OCI-LY7 (cell line): ENCODE results near the gene CLEC3A. TPM values are rescaled to one million over a fixed set of nuclear protein-coding genes. Genes with fewer than 3 reads are reported as not detected.

Experiments used
- BruUV-seq: library from RNA; stranded (reverse); fragments of 400-500 nt; replicated peaks from 2 replicates; lab custom pipeline; 2021; lab: Mats Ljungman, UMichigan
- CTCF ChIA-PET: fragments of 300-600 bp; sonication (Branson Sonifier 250); formaldehyde crosslinking; loops from one replicate; lab custom pipeline; 2022; ENCODE audit warnings: antibody characterized with exemption; ENCODE audit not compliant: unreplicated experiment; lab: Charles Lee
- POLR2A ChIA-PET: fragments of 300-600 bp; sonication (Branson Sonifier 250); formaldehyde crosslinking; loops from one replicate; lab custom pipeline; 2022; ENCODE audit warnings: antibody characterized with exemption; lab: Charles Lee
- DNase-seq: peaks from one replicate; pipeline ENCODE4 v3.0.0-alpha.2; 2015; ENCODE audit warnings: low spot score
- H2AFZ ChIP-seq: fragments of 200-600 bp; sonication (generic), shearing (Covaris generic); 2 replicates; pipeline ENCODE4 v1.6.1; 2014; ENCODE audit warnings: mild to moderate bottlenecking, antibody characterized with exemption, low read length, moderate library complexity
- H3K27ac ChIP-seq: fragments of 200-600 bp; sonication (generic); 2 replicates; pipeline ENCODE4 v1.5.1; 2014; ENCODE audit warnings: mixed run types, low read depth, mild to moderate bottlenecking, moderate library complexity, low read length, inconsistent platforms; ENCODE audit not compliant: poor library complexity, severe bottlenecking
- H3K36me3 ChIP-seq: fragments of 200-600 bp; sonication (generic); 2 replicates; pipeline ENCODE4 v1.6.1; 2014; ENCODE audit warnings: mild to moderate bottlenecking, antibody characterized with exemption, low read length, moderate library complexity, mixed read lengths; ENCODE audit not compliant: insufficient read depth
- H3K4me1 ChIP-seq: fragments of 200-600 bp; sonication (generic); 2 replicates; pipeline ENCODE4 v1.5.1; 2014; ENCODE audit warnings: mild to moderate bottlenecking, low read length; ENCODE audit not compliant: insufficient read depth, poor library complexity, severe bottlenecking
- H3K4me2 ChIP-seq: fragments of 200-600 bp; sonication (generic); 2 replicates; pipeline ENCODE4 v1.6.1; 2014; ENCODE audit warnings: mild to moderate bottlenecking, low read length
- H3K4me3 ChIP-seq: fragments of 200-600 bp; sonication (generic); 2 replicates; pipeline ENCODE4 v1.5.1; 2014; ENCODE audit warnings: mild to moderate bottlenecking, low read depth, low read length; ENCODE audit not compliant: poor library complexity, severe bottlenecking
- H3K79me2 ChIP-seq: fragments of 200-600 bp; sonication (generic); 2 replicates; pipeline ENCODE4 v1.6.1; 2016; ENCODE audit warnings: low read depth, mild to moderate bottlenecking, low read length, moderate library complexity, mixed read lengths; ENCODE audit not compliant: insufficient read depth
- H3K9me2 ChIP-seq: fragments of 200-600 bp; sonication (generic); 2 replicates; pipeline ENCODE4 v1.6.1; 2016; ENCODE audit warnings: mild to moderate bottlenecking, low read length, mixed read lengths; ENCODE audit not compliant: insufficient read depth
- H3K9me3 ChIP-seq: fragments of 200-600 bp; sonication (generic); 2 replicates; pipeline ENCODE4 v1.6.1; 2014; ENCODE audit warnings: mild to moderate bottlenecking, mixed run types, low read length, mixed read lengths
- H4K20me1 ChIP-seq: fragments of 200-600 bp; sonication (generic); 2 replicates; pipeline ENCODE4 v1.6.1; 2014; ENCODE audit warnings: mild to moderate bottlenecking, antibody characterized with exemption, low read length, moderate library complexity, mixed read lengths; ENCODE audit not compliant: insufficient read depth
- EZH2phosphoT487 ChIP-seq: fragments of 200-600 bp; sonication (generic); IDR thresholded peaks from 2 replicates; pipeline ENCODE4 v1.6.1; 2018; ENCODE audit warnings: low read depth, borderline replicate concordance, mild to moderate bottlenecking, mixed run types, antibody characterized with exemption, low read length, moderate library complexity, mixed read lengths
- intact Hi-C: fragments of 100-400 bp; cut with micrococcal nuclease; formaldehyde crosslinking; loops from one replicate; pipeline ENCODE4 v1.10.0; 2022; ENCODE audit not compliant: unreplicated experiment
- total RNA-seq, 2 experiments: library from RNA; depleted of rRNA in 1 of 2; stranded (reverse); fragments of >200 nt in 1 of 2; shearing (Covaris generic) in 1 of 2; gene quantifications; 2 replicates each; pipeline ENCODE4 v1.2.3, GENCODE V29; 2014 to 2022
- TF ChIP-seq, protein P1 (sequence below): fragments of 200-600 bp; sonication (generic); conservative IDR thresholded peaks from 2 replicates; pipeline ENCODE4 v1.5.1; 2014; ENCODE audit warnings: mild to moderate bottlenecking, antibody characterized with exemption, low read length, moderate library complexity, mixed read lengths

The CLEC3A gene
- total RNA-seq, 2 experiments from 2014 or later: not detected

DNA sequence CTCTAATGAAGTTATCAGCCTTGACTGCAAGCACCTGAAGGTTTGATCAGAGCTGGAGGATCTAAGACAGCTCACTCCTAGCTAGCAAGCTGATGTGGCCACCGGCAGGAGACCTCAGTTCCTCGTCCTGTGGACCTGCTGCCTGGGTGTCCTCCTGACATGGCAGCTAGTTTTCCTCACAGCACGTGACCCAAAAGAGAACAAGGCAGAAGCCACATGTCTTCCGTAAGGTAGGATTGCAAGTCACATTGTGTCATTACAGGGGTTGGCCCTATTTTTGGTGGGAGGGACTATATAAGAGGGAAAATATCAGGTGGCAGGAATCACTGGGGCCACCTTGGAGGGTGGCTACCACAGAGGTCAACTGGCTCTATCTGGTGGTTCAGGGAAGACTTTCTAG, 59.0 kb downstream of the CLEC3A start:
- Histone ChIP-seq H3K36me3 (no peaks in the 10 kb centered on the region), H2AFZ (no peak overlapping the region), H3K79me2 (no peaks in the 10 kb centered on the region), H4K20me1 (no peaks in the 10 kb centered on the region), H3K4me1 (no peaks in the 10 kb centered on the region), H3K9me3 (no peaks in the 10 kb centered on the region), H3K27ac (no peak overlapping the region), H3K4me2 (no peak overlapping the region), H3K9me2 (no peaks in the 10 kb centered on the region), H3K4me3 (no peak overlapping the region)
- no TSS peak for BruUV-seq
- POLR2A ChIA-PET: interaction anchor here (0.6 kb wide), 1 partner anchor 258 kb away, joined by 7 read pairs; no protein-coding TSS in a partner anchor
- CTCF ChIA-PET: no interaction called here
- no peak for TF ChIP-seq EZH2phosphoT487
- TF ChIP-seq, protein P1, sequence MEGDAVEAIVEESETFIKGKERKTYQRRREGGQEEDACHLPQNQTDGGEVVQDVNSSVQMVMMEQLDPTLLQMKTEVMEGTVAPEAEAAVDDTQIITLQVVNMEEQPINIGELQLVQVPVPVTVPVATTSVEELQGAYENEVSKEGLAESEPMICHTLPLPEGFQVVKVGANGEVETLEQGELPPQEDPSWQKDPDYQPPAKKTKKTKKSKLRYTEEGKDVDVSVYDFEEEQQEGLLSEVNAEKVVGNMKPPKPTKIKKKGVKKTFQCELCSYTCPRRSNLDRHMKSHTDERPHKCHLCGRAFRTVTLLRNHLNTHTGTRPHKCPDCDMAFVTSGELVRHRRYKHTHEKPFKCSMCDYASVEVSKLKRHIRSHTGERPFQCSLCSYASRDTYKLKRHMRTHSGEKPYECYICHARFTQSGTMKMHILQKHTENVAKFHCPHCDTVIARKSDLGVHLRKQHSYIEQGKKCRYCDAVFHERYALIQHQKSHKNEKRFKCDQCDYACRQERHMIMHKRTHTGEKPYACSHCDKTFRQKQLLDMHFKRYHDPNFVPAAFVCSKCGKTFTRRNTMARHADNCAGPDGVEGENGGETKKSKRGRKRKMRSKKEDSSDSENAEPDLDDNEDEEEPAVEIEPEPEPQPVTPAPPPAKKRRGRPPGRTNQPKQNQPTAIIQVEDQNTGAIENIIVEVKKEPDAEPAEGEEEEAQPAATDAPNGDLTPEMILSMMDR: no peak
- intact Hi-C loops: no loop called here
- DNase-seq: no peak

Other genes with a start within 250 kb of the CLEC3A start
- not detected in 2 replicates for gene VAT1L, start 234.0 kb upstream of the CLEC3A start, total RNA-seq (2014; rRNA removed; shearing (Covaris generic))
- not detected in 2 replicates for gene VAT1L, start 234.0 kb upstream of the CLEC3A start, total RNA-seq (2022)
- 47.6 and 70.2 TPM in 2 replicates for gene WWOX, start 77.1 kb downstream of the CLEC3A start, total RNA-seq (2014; rRNA removed; shearing (Covaris generic))
- 40.2 and 50.7 TPM in 2 replicates for gene WWOX, start 77.1 kb downstream of the CLEC3A start, total RNA-seq (2022)